ENCODE data around the gene MELK.
"Not testable (repeated sequence)": the region's sequence is repeated elsewhere in the genome, so short reads cannot be mapped to it uniquely, and the experiment has no call there.

MELK gene

DNA sequence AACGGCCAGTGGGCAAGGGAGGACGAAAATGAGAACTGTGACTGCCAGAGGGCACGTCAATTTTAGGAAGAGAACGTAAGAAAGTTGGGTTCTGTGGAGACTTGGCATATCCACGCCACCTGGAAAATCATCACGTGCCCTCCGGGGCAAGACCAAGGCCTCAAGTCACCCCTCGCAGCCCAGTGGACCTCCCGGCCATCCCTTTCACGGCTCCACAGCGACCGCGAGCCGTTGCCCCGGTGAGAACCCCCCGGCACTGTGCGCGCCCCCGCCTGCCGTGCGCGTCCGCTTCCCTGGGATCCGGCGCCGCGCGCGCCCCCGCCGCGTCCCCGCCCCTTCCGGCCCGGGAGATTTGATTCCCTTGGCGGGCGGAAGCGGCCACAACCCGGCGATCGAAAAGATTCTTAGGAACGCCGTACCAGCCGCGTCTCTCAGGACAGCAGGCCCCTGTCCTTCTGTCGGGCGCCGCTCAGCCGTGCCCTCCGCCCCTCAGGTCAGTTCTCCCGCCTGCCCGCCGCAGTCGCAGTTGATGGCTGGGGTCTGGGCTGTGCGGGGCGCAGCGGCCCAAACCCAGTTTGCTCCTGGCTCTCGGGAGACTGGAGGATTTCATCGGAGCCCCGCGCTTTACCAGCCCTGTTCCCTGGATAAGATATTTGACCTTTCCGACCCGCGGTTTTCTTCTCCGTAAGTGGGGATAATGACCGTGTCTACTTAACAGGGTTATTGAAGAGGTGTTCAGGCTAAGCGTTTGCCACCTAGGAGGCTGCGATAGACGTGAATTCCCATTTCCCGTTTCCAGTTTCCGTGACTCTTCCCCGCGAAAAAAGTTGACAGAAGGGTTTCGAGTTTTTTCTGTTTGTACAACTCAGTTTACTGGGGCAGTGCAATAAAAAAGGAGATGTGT, at the start of gene MELK:
MELK (plus strand) TSS at position 381 of the 904 bp plus-strand sequence. CDS start 8,787 bp downstream, outside the sequence.
- peak; percentile 73 to 79 for DNase-seq (ENCODE audit: extremely low read depth in 1 of 2, low read depth in 1 of 2)

DNA sequence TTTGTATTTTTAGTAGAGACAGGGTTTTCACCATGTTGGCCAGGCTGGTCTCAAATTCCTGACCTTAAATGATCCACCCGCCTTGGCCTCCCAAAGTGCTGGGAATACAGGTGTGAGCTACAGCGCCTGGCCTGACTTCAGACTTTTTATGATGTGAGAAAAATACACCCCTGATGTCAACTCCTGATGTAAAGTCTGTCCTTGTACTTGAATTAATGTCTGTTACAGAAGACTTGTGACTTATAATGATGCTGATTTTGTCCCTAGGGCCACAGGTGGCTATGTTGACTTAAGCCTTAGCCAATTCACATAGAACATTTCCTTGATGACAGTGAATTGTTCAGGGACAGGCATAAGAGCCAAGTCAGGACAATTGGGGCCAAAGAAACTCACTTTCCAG, 42.5 kb upstream of the MELK start:
- no peak for DNase-seq (ENCODE audit: extremely low read depth in 1 of 2, low read depth in 1 of 2)

DNA sequence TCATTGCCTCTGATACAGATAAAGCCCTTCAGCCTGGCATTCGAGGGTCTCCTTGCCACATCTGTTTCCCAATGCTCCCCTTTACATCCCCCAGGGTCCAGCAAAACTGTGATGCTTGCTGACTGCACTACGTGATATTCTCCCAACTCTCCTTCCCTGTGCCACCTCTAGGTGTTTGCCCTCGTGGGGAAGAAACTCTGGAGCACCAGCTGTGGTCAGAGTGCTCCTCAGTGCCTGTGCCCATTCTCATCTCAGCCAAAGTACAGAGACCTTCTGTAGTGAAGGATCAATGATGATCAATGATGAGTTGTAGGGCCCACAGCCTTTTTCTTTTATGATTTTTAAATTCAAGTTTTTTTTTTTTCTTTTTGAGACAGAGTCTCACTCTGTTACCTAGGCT, 40.3 kb upstream of the MELK start:
- DNase-seq (ENCODE audit: extremely low read depth in 1 of 2, low read depth in 1 of 2) = no peak

DNA sequence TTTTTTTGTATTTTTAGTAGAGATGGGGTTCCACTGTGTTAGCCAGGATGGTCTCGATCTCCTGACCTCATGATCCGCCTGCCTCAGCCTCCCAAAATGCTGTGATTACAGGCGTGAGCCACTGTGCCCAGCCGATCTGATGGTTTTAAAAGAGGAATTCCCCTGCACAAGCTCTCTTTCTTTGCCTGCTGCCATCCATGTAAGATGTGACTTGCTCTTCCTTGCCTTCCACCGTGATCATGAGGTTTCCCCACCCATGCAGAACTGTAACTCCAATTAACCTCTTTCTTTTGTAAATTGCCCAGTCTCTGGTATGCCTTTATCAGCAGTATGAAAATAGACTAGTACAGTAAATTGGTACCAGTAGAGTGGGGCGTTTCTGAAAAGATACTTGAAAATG, 39.0 kb upstream of the MELK start:
- DNase-seq (ENCODE audit: extremely low read depth in 1 of 2, low read depth in 1 of 2) = not testable (repeated sequence)

DNA sequence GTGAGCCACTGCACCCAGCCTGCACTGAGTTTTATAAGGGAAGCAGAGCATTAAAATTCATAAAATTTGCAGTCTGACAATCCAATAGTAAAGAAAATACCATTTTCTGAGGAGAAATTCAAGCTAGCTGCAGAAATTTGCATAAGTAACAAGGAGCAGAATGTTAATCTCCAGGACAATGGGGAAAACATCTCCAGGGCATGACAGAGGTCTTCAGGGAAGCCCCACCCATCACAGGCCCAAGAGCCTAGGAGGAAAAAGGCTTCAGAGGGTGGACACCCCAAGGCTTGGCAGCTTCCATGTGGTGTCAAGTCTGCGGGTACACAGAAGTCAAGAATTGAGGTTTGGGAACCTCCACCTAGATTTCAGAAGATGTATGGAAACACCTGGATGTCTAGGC, 37.6 kb upstream of the MELK start:
- DNase-seq (ENCODE audit: extremely low read depth in 1 of 2, low read depth in 1 of 2) = no peak

DNA sequence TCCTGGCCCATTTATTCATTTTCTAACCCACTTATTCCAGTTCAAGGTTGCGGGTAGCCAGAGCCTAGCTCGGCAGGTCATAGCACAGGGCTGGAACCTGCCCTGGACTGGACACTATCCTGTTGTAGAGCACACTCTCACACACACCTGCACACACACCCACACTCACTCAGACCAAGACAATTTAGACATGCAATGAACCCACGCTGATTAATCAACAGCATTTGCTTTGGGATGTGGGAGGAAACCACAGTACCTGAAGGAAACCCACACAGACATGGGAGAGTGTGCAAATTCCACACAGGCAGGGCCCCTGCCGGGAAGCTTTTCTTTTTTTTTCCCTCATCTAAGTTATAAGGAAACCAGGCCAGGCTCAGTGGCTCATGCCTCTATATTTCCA, 34.8 kb upstream of the MELK start:
- DNase-seq (ENCODE audit: extremely low read depth in 1 of 2, low read depth in 1 of 2) = no peak

DNA sequence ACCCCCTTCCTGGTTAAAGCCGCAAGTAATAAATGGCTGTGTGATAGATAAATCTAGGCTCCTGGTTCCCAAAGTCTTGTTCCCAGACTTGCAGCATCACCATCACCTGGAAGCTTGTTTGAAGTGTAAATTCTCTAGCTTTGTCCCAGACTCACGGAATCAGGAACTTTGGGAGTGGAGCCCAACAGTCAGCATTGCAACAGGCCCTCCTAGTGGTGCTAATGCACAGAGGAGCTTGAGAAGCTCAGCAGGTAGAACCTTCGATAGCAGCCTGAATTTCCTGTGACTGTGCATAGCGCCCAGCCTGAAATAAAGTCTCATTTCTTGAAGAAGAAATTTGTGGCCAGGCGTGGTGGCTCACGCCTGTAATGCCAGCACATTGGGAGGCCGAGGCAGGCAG, 30.3 kb upstream of the MELK start:
- no peak for DNase-seq (ENCODE audit: extremely low read depth in 1 of 2, low read depth in 1 of 2)

DNA sequence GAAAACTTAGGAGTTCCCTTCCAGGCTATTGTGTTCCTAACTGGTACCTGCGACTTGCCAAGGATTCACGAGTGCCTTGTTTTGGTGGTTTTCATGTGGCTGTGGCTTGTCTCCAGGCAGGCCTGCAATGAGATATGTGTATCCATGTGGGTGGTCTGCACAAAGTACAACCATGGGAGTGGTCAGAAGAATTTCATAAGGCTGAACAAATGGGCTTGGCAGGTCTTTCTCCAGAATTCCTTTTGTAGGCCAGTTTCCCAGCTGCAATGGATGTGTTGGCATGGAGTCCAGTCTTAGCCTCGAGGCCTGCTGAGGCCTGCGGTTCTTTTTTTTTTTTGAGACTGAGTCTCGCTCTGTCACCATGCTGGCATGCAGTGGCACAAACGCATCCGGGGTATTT, 28.8 kb upstream of the MELK start:
- no peak for DNase-seq (ENCODE audit: extremely low read depth in 1 of 2, low read depth in 1 of 2)

DNA sequence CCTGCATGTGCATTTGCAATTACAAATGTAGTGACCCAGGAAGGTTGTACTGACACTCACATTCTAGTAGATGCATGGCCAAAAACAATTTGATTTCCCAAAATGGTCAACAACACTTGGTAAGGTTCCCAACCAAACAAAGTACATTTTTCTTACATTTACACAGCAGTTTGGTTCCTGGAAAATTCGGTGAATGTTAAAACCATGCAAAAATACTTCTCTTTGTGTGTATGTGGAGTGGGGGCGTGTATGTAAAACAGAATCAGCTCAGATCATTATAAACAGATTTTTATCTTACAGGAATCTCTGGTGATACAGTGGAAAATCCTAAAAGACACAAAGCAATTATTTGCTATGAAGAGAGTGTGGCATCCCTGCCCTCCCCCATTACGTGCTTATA, 25.1 kb upstream of the MELK start:
- no peak for DNase-seq (ENCODE audit: extremely low read depth in 1 of 2, low read depth in 1 of 2)

DNA sequence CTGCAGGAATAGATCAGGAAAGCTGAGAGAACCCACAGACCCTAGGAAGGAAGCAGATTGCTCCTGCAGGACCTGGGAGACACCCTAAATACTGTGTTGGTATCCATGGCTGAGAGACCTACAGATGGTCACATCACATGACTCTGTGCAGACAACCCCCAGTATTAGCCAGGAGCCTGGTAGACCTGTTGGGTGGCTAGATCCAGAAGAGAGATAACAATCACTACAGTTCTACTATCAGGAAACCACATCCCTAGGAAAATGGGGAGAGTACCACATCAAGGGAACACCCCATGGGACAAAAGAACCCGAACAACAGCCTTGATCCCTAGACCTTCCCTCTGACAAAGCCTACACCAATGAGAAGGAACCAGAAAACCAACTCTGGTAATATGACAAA, 24.2 kb upstream of the MELK start:
- no peak for DNase-seq (ENCODE audit: extremely low read depth in 1 of 2, low read depth in 1 of 2)

DNA sequence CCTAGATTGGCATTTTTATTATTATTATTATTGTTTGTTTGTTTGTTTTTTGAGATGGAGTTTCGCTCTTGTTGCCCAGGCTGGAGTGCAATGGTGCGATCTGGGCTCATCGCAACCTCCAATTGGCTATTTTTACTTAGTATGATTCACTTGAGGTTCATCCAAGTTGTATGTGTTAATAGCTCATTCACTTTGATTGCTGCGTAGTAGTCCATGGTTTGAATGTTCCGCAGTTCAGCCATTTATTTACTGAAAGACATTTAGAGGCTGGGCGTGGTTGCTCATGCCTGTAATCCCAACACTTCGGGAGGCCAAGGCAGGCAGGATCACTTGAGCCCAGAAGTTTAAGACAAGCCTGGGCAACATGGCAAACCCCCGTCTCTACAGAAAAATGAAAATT, 22.6 kb upstream of the MELK start:
- DNase-seq (ENCODE audit: extremely low read depth in 1 of 2, low read depth in 1 of 2) = no peak

DNA sequence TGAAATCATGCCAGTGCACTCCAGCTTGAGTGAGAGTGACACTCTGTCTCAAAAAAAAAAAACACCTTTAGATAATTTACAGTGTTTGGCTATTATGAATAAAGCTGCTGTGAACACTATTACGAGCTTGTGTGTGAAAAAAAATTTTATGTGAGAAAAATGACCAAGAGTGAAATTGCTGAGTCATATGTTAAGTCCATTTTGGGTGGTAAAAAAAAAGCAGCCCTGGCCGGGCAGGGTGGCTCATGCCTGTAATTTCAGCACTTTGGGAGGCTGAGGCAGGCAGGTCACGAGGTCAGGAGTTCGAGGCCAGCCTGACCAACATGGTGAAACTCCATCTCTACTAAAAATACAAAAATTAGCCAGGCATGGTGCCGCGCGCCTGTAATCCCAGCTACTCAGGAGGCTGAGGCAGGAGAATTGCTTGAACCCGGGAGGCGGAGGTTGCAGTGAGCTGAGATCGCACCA, 22.0 kb upstream of the MELK start:
- not testable (repeated sequence) for DNase-seq (ENCODE audit: extremely low read depth in 1 of 2, low read depth in 1 of 2)

DNA sequence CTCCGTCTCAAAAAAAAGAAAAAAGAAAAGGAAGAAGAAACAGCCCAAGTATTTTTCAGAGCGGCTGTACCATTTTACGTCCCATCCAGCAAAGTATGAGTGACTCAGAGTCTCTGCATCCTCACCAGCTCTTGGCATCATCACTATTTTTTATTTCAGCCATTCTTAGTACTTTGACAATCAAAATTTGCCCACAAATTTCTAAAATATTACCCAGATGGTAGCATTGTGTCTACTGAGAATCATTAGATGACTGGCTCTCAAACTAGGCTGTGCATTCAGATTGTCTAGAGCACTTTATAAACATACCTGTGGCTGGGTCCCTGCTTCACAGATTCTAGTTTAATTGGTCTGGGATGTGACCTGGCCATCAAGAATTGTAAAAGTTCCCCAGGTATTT, 21.6 kb upstream of the MELK start:
- no peak for DNase-seq (ENCODE audit: extremely low read depth in 1 of 2, low read depth in 1 of 2)

DNA sequence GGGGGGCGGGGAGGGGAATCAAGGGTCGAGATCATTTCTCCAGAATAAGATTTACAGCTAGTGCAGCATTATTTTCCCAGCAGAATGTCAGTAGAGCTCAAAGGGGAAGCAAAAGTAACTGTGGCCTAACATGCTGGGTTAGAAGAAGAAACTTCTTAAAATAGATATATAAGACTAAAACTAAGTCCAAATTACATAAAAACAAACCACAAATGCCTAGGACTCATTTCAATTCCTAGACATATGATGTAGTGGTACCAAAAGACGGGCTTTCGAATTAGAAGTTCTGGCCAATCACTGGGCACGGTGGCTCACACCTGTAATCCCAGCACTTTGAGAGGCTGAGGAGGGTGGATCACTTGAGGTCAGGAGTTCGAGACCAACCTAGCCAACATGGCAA, 20.8 kb upstream of the MELK start:
- DNase-seq (ENCODE audit: extremely low read depth in 1 of 2, low read depth in 1 of 2) = no peak

DNA sequence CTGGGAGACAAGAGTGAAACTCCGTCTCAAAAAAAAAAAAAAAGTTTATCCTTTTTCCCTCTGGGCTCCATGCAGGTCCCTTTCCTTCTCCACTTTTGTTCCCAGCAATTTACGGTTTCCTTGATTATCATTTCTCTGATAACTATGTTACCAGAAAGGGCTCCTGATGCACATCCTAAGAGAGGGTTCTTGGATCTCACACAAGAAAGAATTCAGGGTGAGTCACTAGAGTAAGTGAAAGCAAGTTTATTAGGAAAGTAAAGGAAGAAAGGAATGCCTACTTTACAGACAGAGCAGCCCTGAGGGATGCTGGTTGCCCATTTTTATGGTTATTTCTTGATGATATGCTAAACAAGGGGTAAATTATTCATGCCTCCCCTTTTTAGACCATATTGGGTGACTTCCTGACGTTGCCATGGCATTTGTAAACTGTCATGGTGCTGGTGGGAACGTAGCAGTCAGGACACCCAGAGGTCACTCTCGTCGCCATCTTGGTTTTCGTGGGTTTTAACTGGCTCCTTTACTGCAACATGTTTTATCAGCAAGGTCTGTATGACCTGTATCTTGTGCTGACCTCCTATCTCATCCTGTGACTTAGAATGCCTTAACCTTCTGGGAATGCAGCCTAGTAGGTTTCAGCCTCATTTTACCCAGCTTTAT, 13.5 kb upstream of the MELK start:
- no peak for DNase-seq (ENCODE audit: extremely low read depth in 1 of 2, low read depth in 1 of 2)

DNA sequence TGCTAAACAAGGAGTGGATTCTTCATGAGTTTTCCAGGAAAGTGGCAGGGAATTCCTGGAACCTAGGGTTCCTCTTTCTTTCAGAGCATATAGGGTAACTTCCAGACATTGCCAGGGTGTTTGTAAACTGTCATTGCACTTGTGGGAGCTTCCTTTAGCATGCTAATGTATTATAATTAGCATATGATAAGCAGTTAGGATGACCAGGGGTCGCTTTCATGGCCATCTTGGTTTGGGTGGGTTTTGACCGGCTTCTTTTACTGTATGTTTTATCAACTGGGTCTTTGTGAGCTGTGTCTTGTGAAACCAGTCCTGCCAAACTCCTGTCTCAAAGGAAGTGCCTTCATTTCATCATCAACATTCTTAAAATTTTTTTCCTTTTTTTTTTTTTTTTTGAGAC, 11.9 kb upstream of the MELK start:
- DNase-seq (ENCODE audit: extremely low read depth in 1 of 2, low read depth in 1 of 2) = no peak

DNA sequence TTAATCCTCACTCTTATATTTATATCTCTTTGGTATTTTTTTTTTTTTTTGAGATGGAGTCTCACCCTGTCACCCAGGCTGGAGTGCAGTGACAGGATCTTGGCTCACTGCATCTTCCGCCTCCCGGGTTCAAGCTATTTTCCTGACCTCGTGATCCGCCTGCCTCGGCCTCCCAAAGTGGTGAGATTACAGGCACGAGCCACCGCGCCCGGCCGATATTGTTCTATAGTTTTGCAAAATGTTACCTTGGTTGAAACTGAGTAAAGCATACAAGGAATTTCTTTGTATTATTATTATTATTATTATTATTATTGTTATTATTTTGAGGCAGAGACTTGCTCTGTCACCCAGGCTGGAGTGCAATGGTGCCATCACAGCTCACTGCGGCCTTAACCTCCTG, 9.9 kb upstream of the MELK start:
- not testable (repeated sequence) for DNase-seq (ENCODE audit: extremely low read depth in 1 of 2, low read depth in 1 of 2)

DNA sequence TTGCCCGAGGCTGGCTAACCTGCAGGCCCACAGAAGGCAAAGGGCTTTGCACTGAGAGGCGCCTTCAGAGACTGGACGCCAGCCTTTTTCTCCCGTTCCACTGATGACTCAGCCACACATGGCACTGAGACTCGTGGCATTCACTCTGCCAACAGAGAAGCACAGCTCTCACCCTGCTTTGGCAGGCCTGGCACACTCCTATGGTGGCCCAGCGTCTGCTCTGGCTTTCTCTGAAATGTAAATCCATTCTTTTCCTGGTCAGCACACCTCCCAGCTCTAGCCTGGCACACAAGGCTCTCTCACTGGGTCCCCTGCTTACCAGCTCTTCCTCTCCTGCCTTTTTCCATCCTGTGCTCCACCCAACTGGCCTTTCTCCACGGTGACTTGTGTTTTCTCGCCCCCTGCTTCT, 5.9 kb upstream of the MELK start:
- DNase-seq (ENCODE audit: extremely low read depth in 1 of 2, low read depth in 1 of 2) = no peak

DNA sequence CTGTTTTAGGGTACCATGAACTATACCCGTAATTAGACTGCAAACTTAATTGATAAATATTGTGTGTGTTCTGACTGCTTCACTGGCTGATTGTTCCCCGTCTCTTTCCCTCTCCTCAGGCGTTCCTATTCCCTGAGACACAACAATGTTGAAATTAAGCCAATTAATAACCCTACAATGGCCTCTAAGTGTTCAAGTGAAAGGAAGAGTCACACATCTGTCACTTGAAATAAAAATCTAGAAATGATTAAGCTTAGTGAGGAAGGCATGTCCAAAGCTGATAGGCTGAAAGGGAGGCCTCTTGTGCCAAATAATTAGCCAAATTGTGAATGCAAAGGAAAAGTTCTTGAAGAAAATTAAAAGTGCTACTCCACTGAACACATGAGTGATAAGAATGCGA, 4.0 kb upstream of the MELK start:
- DNase-seq (ENCODE audit: extremely low read depth in 1 of 2, low read depth in 1 of 2) = not testable (repeated sequence)

DNA sequence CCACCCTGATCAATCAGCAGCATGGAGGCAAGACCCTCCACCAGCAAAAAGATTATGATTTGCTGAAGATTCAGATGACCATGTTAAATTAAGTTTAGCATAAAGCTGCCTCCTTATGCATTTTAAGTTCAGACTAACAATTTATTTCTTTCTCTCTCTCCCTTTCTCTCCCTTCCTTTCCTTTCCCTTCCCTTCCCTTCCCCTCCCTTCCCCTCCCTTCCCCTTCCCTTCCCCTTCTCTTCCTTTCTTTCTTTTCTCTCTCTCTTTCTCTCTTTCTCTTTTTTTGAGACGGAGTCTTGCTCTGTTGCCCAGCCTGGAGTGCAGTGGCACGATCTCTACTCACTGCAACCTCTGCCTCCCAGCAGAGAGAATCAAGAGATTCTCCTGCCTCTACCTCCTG, 1.4 kb upstream of the MELK start:
- DNase-seq (ENCODE audit: extremely low read depth in 1 of 2, low read depth in 1 of 2) = no peak

DNA sequence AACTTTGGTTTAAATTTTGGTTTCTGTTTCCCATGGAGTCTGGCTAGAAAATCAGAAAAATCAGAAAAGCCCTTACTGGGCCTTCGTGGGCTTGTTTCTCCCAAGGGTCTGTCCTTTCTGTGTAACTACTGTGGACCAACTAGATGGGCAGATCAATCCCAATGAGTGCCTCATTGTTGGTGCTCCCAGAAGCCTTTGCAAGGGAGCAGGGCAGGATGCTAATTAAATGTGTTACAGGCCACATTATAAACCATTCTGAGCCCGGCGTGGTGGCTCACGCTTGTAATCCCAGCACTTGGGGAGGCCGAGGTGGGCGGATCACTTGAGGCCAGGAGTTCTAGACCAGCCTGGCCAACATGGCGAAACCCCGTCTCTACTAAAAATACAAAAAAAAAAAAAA, 1.4 kb downstream of the MELK start:
- not testable (repeated sequence) for DNase-seq (ENCODE audit: extremely low read depth in 1 of 2, low read depth in 1 of 2)

DNA sequence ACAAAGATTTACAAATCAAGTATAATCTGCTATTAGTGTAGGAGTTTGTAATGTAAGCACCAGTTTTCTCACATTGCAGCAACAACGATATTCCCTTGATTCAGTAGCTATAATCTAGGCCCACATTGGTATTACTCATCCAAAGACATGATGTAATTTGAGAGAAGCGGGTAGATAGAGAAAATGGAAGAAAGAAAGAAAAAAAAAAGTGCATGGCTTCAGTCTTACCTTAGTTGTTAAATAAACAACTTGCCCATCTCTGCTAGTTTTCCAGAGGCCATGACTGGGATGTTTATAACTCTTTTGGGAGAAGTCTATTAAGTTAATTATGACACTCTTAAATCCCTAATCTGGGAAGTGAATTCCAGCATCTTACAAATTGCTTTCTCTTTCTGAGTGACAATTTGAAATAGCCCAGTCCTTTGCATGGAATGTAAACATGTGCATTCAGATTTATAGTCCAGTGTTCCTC, 2.8 kb downstream of the MELK start:
- DNase-seq (ENCODE audit: extremely low read depth in 1 of 2, low read depth in 1 of 2) = no peak

Data from stimulated activated CD8-positive, alpha-beta memory T cell treated with anti-CD3 and anti-CD28 coated beads, Interleukin-7, amount 100 ng/mL, for 48 hours (primary cell).